Panc1 (cell line): ENCODE results near the gene ALDH1A1.

Experiments used
- POLR2AphosphoS5 ChIP-seq: IDR thresholded peaks from 2 replicates; pipeline ENCODE4 v1.6.1; 2012; ENCODE audit warnings: mild to moderate bottlenecking, low read depth, low read length, moderate library complexity
- SIN3A ChIP-seq: IDR thresholded peaks from 2 replicates; pipeline ENCODE4 v1.6.1; 2012; ENCODE audit warnings: low read depth, mild to moderate bottlenecking, low read length, moderate library complexity, borderline replicate concordance; ENCODE audit not compliant: insufficient read depth
- TF ChIP-seq, protein P1 (sequence below): fragments of 450-650 bp; IDR thresholded peaks from 2 replicates; pipeline ENCODE4 v1.5.1; 2017; ENCODE audit warnings: mild to moderate bottlenecking
- TF ChIP-seq, protein P2 (sequence below), 2 experiments: IDR thresholded peaks; 2 replicates each; pipeline ENCODE4 v1.6.1; 2011 to 2012; ENCODE audit warnings: low read depth in 2 of 2, control low read depth in 1 of 2, low read length in 1 of 2, mild to moderate bottlenecking in 1 of 2, moderate library complexity in 1 of 2; ENCODE audit not compliant: insufficient read depth in 1 of 2

- TF ChIP-seq, protein P1, sequence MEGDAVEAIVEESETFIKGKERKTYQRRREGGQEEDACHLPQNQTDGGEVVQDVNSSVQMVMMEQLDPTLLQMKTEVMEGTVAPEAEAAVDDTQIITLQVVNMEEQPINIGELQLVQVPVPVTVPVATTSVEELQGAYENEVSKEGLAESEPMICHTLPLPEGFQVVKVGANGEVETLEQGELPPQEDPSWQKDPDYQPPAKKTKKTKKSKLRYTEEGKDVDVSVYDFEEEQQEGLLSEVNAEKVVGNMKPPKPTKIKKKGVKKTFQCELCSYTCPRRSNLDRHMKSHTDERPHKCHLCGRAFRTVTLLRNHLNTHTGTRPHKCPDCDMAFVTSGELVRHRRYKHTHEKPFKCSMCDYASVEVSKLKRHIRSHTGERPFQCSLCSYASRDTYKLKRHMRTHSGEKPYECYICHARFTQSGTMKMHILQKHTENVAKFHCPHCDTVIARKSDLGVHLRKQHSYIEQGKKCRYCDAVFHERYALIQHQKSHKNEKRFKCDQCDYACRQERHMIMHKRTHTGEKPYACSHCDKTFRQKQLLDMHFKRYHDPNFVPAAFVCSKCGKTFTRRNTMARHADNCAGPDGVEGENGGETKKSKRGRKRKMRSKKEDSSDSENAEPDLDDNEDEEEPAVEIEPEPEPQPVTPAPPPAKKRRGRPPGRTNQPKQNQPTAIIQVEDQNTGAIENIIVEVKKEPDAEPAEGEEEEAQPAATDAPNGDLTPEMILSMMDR = no peak
- TF ChIP-seq SIN3A (no peak), POLR2AphosphoS5 (no peak)
- TF ChIP-seq, protein P2, sequence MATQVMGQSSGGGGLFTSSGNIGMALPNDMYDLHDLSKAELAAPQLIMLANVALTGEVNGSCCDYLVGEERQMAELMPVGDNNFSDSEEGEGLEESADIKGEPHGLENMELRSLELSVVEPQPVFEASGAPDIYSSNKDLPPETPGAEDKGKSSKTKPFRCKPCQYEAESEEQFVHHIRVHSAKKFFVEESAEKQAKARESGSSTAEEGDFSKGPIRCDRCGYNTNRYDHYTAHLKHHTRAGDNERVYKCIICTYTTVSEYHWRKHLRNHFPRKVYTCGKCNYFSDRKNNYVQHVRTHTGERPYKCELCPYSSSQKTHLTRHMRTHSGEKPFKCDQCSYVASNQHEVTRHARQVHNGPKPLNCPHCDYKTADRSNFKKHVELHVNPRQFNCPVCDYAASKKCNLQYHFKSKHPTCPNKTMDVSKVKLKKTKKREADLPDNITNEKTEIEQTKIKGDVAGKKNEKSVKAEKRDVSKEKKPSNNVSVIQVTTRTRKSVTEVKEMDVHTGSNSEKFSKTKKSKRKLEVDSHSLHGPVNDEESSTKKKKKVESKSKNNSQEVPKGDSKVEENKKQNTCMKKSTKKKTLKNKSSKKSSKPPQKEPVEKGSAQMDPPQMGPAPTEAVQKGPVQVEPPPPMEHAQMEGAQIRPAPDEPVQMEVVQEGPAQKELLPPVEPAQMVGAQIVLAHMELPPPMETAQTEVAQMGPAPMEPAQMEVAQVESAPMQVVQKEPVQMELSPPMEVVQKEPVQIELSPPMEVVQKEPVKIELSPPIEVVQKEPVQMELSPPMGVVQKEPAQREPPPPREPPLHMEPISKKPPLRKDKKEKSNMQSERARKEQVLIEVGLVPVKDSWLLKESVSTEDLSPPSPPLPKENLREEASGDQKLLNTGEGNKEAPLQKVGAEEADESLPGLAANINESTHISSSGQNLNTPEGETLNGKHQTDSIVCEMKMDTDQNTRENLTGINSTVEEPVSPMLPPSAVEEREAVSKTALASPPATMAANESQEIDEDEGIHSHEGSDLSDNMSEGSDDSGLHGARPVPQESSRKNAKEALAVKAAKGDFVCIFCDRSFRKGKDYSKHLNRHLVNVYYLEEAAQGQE (IDR thresholded peaks at IDR 0.05; ENCODE audit: insufficient read depth in 1 of 2, low read depth in 2 of 2, low read length in 1 of 2) = no peak
These were observed 34.9 kb downstream of the ALDH1A1 start for GRCh38 chr9:72917892-72918509.
